Activated T-helper 1 cell treated with anti-CD3 and anti-CD28 coated beads, Interleukin-12 subunit alpha, Interleukin-12 subunit beta, Interleukin-2, Interleukin-4 antibody, amounts not matched to agents 30 ng/mL and 10 ng/mL and 1 ng/mL, durations not matched to agents 14 hours and 24 hours and 36 hours (primary cell): ENCODE measurements around the gene PDXP. TPM values are rescaled to one million over a fixed set of nuclear protein-coding genes. Genes with fewer than 3 reads are reported as not detected.

ENCODE experiments used
- DNase-seq: peaks from one replicate; pipeline ENCODE4 v3.0.0; 2021; ENCODE audit warnings: low spot score
- H3K27ac Mint-ChIP-seq: one replicate; pipeline ENCODE4 v1.8.0; 2021; ENCODE audit warnings: mild to moderate bottlenecking, mixed read lengths
- H3K27me3 Mint-ChIP-seq: one replicate; pipeline ENCODE4 v1.8.0; 2022; ENCODE audit warnings: mild to moderate bottlenecking, moderate library complexity, mixed read lengths; ENCODE audit not compliant: insufficient read depth
- H3K36me3 Mint-ChIP-seq: one replicate; pipeline ENCODE4 v1.8.0; 2021; ENCODE audit warnings: low read depth, mixed read lengths
- H3K4me1 Mint-ChIP-seq: one replicate; pipeline ENCODE4 v1.8.0; 2021; ENCODE audit warnings: low read depth, mixed read lengths
- H3K4me3 Mint-ChIP-seq: one replicate; pipeline ENCODE4 v1.8.0; 2021; ENCODE audit warnings: mild to moderate bottlenecking, moderate library complexity, mixed read lengths
- H3K9me3 Mint-ChIP-seq: one replicate; pipeline ENCODE4 v1.8.0; 2021; ENCODE audit warnings: mixed read lengths
- intact Hi-C: fragments of 100-400 bp; cut with micrococcal nuclease; formaldehyde crosslinking; loops from one replicate; pipeline ENCODE4 v1.15.1; 2024
- total RNA-seq: library from RNA; stranded (reverse); gene quantifications from 2 replicates; pipeline ENCODE4 v1.2.3, GENCODE V29; 2022

Gene PDXP
- total RNA-seq, 1 donor from 2014 or later, result 50.4 TPM

DNA sequence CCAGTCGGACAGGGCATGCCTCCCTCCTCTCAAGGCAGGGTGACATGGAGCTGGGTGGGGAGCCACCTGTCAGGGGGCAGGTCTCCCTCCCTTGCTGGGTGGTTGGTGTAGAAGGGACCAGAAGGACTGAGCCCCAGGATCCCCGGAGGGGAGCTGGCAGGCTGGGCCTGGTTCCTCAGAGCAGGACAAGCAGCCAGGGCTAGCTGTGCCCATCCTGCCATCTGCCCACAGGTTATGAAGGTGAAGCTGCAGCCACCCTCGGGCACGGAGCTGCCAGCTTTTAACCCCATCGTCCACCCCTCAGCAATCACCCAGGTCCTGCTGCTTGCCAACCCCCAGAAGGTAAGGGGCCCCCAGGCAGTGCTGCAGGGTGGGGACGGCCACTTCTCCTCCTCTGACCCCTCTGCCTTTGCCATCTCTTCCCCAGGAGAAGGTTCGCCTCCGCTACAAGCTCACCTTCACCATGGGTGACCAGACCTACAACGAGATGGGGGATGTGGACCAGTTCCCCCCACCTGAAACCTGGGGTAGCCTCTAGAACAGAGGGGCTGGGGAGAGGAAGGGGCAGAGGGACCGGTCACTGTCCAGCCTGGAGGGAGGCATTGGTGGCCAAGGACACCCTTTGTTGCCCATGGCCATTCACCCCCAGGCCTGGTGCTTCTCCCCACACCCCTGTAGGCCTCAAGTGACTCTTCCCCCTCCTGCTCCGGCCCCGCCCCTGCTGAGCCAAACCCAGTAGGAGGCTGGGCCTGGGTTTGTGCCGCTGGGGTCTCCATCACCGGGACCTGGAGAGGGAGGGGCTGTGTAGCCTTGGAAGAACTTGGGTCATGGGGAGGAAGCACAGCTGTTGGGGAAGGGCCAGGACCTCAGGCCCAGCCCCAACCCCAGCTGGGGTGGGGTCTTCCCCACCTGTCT, 26.1 kb upstream of the PDXP start:
- DNase-seq, result no peak
- peak overlapping the region; percentile 88 for H3K27ac Mint-ChIP-seq
- H3K9me3 Mint-ChIP-seq, result no peaks in the 10 kb centered on the region
- intact Hi-C loops, result loop anchor here (5.0 kb wide), 1 partner anchor 175 kb away; the partner anchor contains the start of gene GCAT
- peak overlapping the region; percentile 72 for H3K4me3 Mint-ChIP-seq
- H3K4me1 Mint-ChIP-seq, result peaks cover 62% of the 10 kb centered on the region
- peaks cover 2% of the 10 kb centered on the region for H3K36me3 Mint-ChIP-seq
- H3K27me3 Mint-ChIP-seq, result no peaks in the 10 kb centered on the region

DNA sequence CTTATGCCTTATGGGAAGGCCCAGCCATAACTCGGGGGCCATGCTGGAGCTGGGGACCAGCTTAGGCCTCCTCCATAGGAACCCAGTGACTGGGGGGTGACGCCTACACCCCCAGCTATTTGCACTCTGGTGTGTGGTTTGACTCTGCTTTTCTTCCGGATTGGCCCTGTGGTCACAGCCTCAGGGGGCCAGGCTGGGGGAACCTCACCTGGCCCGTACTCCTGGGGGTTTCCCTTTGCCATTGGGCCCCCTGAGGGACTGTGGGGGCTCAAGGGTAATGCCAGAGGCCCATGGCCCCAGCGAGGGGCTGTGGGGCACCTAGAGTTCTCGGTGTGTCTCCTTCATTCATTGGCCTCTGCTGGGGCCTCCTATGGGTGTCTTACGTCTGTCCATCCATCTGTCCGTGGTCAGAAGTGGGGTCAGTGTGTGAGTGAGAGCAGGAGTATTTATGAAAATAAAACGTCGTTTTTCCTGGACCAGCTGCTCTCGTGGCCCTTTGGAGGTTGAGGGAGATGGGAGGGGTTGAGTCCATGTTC, 25.4 kb upstream of the PDXP start:
- H3K9me3 Mint-ChIP-seq, result no peaks in the 10 kb centered on the region
- peaks cover 2% of the 10 kb centered on the region for H3K36me3 Mint-ChIP-seq
- intact Hi-C loops, result loop anchor here (5.0 kb wide), 1 partner anchor 174 kb away; the partner anchor contains the start of gene GCAT
- H3K4me1 Mint-ChIP-seq, result peaks cover 62% of the 10 kb centered on the region
- no peaks in the 10 kb centered on the region for H3K27me3 Mint-ChIP-seq
- peak overlapping the region; percentile 72 for H3K4me3 Mint-ChIP-seq
- DNase-seq, result no peak
- H3K27ac Mint-ChIP-seq, result peak overlapping the region; percentile 88

DNA sequence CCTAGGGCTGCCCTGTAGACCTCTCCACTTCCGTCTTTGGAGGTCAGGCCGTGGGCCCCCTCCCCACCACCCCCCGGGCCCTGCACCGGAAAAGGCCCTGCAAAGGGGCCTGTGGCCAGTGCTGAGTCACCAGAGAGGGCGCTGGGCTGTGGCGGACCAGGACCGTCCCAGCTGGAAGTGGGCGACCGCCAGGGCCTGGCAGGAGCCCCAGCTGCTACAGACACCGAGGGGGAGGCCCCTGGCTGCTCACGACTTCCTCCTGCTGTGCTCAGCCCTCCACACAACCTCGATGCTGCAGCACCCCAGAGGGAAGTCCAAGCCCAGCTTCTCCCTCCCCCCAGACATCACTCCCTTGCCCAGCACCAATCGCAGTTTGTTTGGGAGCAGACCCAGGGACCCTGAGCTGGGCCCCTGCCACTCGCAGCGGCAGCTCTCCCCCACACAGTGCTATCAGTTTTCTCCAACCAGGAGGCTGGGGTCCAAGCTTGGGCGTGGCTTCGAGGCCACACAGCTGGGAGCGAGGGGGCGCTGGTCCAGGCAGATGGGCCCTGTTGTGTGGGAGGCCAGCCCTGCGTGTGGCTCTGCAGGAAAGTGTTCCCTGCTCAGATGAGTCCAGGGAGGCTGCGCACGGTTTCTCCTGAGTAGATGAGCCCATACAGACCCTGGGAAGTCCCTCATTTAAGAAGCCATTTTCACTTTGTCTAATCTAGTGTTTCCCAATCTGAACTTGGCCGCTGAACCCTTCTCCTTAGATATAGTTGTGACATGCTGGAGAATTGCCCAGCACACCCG, 24.7 kb upstream of the PDXP start:
- peaks cover 2% of the 10 kb centered on the region for H3K36me3 Mint-ChIP-seq
- intact Hi-C loops, result loop anchor here (1.0 to 5.0 kb wide), 2 partner anchors 11 to 173 kb away; partner anchors contain the start of gene GCAT
- no peaks in the 10 kb centered on the region for H3K9me3 Mint-ChIP-seq
- H3K27me3 Mint-ChIP-seq, result no peaks in the 10 kb centered on the region
- H3K27ac Mint-ChIP-seq, result peak overlapping the region; percentile 88
- H3K4me1 Mint-ChIP-seq, result peaks cover 62% of the 10 kb centered on the region
- H3K4me3 Mint-ChIP-seq, result peak overlapping the region; percentile 72
- DNase-seq, result peak; percentile 48

DNA sequence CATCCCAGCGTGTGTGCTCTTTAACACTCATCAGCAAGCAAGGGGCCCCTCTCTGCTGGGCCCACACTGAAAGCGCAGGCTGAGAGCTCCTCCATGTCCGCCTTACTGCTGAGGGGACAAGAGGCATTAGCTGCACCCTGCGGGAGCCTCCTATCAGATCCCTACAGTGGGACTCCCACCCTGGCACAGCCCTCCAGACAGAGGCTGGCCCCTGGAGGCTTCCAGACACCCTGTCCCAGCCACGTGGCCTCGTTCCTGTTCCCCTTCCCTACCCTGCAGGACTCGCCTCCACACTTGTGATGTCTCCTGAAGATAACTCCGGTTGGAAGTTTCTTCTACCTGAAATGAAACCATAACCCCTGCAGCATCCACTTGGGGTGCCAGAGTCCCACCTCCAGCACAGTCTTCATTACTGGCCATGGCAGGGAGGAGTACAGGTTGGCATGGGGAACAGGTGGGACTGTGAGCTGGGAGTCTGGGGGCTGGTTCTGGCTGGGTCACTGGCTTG, 24.1 kb upstream of the PDXP start:
- peaks cover 64% of the 10 kb centered on the region for H3K4me1 Mint-ChIP-seq

DNA sequence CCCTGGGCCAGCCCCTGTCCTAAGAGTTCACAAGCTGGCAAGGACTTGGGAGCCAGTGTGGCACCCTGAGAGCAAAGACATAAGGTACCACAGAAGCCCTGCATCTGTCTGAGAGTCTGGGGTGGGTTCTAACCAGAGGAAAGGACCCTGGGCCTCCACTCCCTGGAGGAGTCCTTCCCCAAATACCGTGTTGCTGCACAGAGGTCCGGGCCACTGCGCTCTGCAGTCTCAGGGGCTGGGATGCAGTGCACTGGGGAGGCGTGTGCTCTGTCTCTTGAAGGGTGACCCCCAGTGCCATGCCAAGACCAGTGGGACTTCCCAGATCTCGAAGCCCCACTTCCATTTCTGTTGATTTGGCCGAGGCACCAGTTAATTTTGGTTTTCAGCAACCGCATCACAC, 23.4 kb upstream of the PDXP start:
- intact Hi-C loops, result no loop called here

More for the DNA sequence above, 24.1 kb upstream of the PDXP start:
- Mint-ChIP-seq H3K36me3 (peaks cover 2% of the 10 kb centered on the region), H3K27me3 (no peaks in the 10 kb centered on the region), H3K9me3 (no peaks in the 10 kb centered on the region), H3K4me3 (peak overlapping the region; percentile 57), H3K27ac (peak overlapping the region; percentile 82)
- intact Hi-C loops, result loop anchor here (1.0 to 5.0 kb wide), 2 partner anchors 11 to 173 kb away; partner anchors contain the start of gene GCAT
- DNase-seq, result no peak

DNA sequence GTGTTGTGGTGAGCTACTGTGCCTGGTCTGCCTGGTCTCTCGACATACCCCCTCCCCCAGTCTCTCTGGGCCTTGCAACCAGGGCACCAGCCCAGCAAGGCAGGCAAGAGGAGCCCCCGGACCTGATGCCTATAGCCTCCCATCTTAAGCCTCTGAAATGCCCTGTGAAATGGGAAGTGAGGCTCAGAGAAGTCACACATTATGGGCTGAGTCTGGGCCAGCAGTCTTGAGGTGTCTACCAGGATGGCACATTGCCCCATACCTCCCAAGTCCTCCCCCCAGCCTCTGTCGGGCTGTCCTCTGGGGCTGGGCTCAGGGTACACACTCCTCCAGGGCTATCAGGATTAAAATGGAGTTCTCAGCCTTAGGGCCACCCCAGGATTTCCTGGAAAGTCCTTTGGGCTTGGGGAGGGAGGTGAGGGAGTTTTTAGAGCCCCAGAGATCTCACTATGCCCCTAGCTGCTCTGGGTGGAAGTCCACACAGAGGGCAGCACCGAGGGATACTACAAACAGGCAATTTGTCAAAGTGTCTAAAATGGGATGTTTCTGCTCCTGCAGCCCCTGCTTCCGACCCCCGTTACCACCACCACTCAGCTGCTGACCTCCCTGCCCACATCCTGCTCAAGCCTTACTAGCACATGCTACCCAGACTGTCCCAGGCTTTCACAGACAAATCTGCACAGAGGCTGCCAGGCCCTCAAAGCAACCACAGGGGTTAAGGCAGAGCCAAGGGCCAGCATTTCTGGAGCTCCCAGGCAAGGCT, 22.2 kb upstream of the PDXP start:
- Mint-ChIP-seq H3K9me3 (no peaks in the 10 kb centered on the region), H3K4me3 (peak overlapping the region; percentile 15), H3K27me3 (no peaks in the 10 kb centered on the region), H3K27ac (peak overlapping the region; percentile 86), H3K36me3 (peaks cover 2% of the 10 kb centered on the region), H3K4me1 (peaks cover 64% of the 10 kb centered on the region)
- intact Hi-C loops, result loop anchor here (1.0 kb wide), 1 partner anchor 9 kb away; no protein-coding TSS in a partner anchor
- no peak for DNase-seq

More for the DNA sequence above, 23.4 kb upstream of the PDXP start:
- Mint-ChIP-seq H3K4me3 (peak overlapping the region; percentile 57), H3K27me3 (no peaks in the 10 kb centered on the region), H3K4me1 (peaks cover 64% of the 10 kb centered on the region), H3K9me3 (no peaks in the 10 kb centered on the region), H3K36me3 (peaks cover 2% of the 10 kb centered on the region), H3K27ac (no peak overlapping the region)
- no peak for DNase-seq

DNA sequence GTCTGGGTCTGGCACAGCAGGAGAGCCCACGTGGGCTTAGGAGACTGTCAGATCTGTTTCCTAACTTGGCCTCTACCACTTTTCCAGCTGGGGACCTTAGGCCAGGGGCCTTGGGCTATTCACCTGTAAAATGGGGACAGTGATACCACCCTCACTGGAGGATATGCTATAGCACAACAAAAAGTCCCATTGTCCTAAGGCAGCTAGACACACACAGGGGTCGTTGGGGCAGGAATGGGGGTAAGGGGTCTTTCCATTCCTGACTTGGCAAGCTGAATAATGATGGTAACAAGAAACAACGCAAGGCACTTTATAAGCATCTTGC, 21.6 kb upstream of the PDXP start:
- Mint-ChIP-seq H3K36me3 (peaks cover under 1% of the 10 kb centered on the region), H3K9me3 (no peaks in the 10 kb centered on the region), H3K27me3 (no peaks in the 10 kb centered on the region), H3K4me3 (peak overlapping the region; percentile 15), H3K27ac (peak overlapping the region; percentile 86), H3K4me1 (peaks cover 65% of the 10 kb centered on the region)
- DNase-seq, result no peak
- intact Hi-C loops, result loop anchor here (1.0 kb wide), 1 partner anchor 10 kb away; no protein-coding TSS in a partner anchor

DNA sequence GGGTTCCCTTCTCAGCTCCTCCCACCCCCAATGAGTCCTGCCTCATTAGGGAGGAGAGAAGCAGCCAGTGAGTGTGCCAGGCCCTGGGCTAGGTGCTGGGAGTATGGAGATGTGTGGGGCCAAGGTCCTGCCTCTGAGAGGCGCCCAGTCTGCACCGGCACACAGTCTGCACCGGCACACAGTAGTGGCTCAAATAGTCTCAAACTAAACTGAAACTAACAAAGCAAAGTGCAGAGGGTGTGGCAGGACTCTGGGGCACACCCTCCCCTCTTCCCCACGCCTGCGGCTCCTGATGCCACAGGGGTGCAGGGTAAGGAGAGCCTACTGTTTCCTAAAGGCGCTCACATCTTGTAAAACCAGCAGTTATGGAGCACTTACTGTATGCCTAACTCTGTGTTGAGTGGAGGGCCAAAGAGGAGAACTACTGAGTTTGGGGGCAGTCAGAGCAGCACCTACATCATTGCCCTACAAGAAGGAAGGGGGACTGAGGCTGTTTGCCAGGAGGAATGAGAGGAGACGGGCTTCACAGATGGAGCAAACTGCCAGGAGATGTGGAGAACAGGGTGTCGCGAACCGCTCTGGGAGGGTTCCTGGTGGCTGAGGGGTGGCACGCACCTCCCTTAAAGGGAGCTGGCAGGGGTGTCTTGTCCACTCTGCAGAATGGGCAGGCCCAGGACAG, 20.0 kb upstream of the PDXP start:
- Mint-ChIP-seq H3K27me3 (no peaks in the 10 kb centered on the region), H3K36me3 (peaks cover 8% of the 10 kb centered on the region), H3K9me3 (no peaks in the 10 kb centered on the region), H3K27ac (peak overlapping the region; percentile 86), H3K4me3 (peak overlapping the region; percentile 97), H3K4me1 (peaks cover 68% of the 10 kb centered on the region)
- DNase-seq, result peak; percentile 42
- intact Hi-C loops, result loop anchor here (1.0 to 2.0 kb wide), 4 partner anchors 16 to 39 kb away; partner anchors contain the start of genes GGA1 and PDXP

DNA sequence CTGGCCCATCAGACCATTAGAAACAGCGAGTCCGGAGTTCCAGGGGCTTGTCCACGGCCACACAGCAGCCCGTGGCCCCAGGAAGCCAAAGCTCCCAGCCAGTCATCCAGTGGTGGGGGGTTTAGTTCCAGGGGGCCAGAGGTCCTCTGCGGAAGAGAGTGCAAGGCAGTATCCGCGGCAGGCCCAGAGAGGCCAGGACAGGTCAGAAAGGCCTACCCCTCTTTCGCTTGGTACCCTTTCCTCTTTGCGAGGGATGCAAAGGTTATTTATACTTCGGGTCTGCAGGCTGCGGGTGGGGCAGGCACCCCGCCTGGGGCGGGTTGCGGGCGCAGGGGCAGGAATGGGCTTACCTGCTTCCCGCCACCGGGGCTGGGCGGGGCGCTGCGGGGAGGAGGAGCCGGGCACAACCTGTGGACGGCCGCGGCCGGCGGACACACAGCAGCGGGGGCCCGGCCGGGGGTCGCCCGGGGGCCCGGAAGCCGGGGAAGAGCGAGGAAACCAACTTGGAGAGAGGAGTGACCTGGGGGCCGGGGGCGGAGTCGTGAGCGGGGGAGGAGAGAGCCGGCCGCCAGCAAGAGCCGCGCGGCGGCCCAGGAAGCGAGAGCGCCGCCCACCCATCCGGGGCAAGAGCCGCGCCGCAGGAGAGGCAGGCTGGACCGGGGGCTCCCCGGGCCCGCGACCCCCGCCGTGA, 19.3 kb upstream of the PDXP start, which contains the start of gene SH3BP1:
Gene SH3BP1 (plus strand): TSS at position 600 of the 691 bp plus-strand sequence. CDS start 119 bp downstream, outside the sequence.
- Mint-ChIP-seq H3K9me3 (no peaks in the 10 kb centered on the region), H3K27ac (peak within 1 kb of the TSS; percentile 100), H3K36me3 (peaks cover 12% of the 10 kb centered on the region), H3K4me3 (peak within 1 kb of the TSS; percentile 97), H3K27me3 (no peaks in the 10 kb centered on the region), H3K4me1 (peaks cover 64% of the 10 kb centered on the region)
- intact Hi-C loops, result loop anchor here (1.0 to 2.0 kb wide), 4 partner anchors 16 to 38 kb away; partner anchors contain the start of genes GGA1 and PDXP
- DNase-seq, result peak; percentile 64

DNA sequence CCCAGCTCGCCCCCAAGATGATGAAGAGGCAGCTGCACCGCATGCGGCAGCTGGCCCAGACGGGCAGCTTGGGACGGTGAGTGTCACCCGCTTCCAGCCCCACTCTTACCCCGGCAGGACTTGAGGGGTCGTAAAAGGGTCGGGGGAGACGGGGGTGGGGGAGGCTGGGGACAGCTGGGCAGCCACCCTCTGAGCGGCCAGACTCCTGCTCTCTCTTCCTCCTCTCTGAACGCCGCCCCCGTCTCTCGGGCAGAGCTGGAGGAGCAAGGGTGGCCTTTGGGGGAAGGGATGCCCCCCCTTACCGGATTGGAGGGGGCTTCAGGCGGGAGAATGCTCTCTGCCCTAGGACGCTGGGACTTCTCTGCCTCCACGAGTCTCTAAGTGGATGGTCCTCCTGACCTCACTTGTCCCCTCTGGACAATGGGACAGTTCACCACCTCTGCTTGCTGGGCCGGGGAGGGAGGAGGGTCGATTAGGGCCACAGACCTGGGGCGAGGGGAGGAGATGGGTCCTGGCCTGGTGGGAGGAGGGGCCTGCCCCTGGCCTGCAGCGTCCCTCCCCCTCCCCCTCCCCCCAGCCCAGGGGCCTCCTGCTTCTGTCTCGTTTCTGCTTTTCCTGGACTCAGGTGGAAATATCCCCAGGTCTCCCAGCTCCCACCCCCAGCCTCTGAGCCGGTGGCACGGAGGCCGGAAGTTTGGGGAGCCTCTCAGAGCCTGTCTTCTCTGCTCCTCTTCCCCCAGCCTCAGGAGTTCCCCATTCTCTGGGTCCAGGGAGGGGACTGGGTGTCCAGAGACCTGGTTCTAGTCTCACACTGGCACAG, 18.5 kb upstream of the PDXP start:
- Mint-ChIP-seq H3K9me3 (no peaks in the 10 kb centered on the region), H3K27ac (peak overlapping the region; percentile 100), H3K27me3 (no peaks in the 10 kb centered on the region), H3K4me3 (peak overlapping the region; percentile 97), H3K36me3 (peaks cover 18% of the 10 kb centered on the region), H3K4me1 (peaks cover 56% of the 10 kb centered on the region)
- DNase-seq, result no peak
- intact Hi-C loops, result loop anchor here (1.0 to 2.0 kb wide), 4 partner anchors 17 to 37 kb away; partner anchors contain the start of genes GGA1 and PDXP
